Stimulated activated CD4-positive, alpha-beta T cell treated with anti-CD3 and anti-CD28 coated beads, Interleukin-1b, Interleukin-23, amount 100 ng/mL, for 1 hour (primary cell): Measurements from ENCODE around the gene WDSUB1.

Experiments
- DNase-seq, 2 donors: peaks; one replicate each; pipeline ENCODE4 v3.0.0-alpha.2; 2020; ENCODE audit warnings: low read depth in 2 of 2

The WDSUB1 gene

DNA sequence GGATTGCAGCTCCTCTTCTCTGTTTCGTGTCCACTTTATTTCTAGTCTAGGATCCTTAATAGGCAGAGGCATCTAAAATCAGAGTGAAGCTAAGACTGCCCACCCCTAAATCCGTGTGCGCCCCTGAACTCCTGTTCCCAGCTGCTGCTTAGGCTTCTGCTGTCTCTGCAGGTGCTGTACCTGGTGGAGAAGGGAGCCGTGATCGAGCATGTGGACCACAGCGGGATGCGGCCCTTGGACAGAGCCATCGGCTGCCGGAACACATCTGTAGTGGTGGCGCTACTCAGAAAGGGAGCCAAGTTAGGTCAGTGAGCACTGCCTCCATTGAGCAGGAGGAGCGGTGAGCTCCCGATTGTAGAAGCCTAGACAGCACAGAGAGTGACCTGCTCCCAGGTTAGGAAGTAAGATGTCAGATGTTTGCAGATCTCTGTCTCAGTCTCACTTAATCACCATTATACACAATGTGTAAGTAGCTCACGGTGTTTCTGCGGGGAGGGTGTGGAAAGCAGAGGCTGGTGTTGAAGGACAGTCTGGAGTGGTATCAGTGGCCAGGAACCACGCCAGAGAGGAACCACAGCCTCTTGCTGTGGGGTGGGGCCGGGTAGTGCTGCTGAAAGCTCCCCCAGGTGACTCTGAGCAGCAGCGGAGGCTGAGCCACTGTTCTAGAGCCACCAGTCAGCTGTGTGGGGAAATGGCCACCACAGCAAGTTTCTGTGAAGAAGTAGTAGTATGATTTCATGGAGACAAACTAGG is 62.3 kb downstream of the WDSUB1 start:
- DNase-seq = no peak

DNA sequence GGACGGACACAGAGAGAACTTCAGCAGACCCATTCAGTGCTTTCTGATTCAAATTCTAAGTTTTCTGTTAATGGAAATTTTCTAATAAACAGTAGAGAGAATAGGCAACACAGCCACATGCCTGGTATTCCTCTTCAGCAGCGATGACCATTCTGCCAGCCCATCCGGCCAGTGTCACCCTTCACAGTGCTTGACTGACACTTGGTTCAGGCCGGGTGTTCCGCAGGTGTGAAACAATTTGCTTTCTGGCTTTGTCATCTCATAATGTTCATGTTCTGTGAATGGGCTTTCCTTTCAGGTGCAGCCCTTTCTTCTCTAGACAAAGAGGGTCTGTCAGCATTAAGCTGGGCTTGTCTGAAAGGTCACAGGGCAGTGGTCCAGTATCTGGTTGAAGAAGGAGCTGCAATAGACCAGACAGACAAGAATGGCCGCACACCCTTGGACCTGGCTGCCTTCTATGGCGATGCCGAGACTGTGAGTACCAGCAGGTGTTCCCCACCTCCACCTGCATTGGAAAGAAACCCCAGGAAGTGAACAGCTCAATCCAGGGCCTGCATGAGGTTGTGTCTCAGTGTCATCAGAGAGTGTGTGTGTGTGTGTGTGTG is 67.0 kb downstream of the WDSUB1 start:
- DNase-seq = no peak

DNA sequence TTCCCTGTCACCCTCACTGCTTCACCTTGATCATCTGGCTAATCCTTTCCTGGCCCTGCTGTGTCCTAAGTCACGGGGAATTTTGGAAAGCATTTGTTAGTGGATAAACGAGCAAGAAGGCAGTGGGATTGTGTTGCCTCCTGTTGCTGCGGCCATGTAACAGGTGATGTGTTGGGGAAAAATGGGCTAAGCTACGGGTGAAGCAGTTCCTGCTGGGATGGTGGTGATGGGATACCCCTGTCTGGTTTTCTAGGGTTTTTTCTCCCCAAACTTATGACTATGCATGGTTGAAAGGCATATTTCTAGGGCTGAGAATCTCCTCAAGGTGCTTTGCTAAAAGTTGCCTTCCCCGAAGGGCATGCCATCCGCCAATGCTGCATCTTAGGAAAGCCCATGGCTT is 68.1 kb downstream of the WDSUB1 start:
- DNase-seq = no peak

DNA sequence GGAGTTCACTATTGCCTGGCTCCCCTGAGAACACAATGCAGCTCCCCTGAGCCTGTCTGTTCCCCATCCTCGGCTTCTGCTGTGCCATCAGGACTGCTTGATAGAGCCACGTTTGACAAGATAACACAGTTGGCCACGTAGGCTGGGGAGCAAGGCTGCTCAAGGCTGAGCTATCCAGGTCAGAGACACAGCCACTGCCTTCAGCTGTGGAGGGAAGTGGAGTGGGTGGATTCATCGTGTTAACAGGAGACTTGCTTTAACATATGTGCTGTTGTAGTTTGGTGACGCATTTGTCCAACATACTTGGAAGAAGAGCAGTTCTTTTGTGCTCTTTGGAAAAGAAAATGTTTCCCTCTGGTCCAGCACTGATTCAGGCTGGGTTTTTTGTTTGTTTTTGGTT is 68.8 kb downstream of the WDSUB1 start:
- no peak for DNase-seq

DNA sequence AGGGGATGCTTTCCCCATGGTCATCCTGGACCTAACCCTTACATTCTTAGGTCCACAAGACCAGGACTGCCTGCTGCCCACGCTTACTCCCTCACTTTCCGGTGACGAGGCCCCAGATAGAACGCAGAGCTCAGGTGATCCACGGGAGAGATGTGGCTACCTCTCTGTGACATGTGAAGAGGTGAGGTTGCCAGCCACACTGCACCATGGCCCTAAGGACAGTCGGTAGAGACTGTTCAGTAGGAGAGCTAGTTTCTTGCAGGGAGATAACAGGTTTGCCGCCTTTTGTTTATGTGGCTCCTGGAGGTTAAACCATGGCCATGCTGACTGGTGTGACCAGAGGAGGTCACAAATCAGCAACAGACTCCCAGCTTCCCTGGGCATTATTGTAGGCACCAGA is 71.4 kb downstream of the WDSUB1 start:
- no peak for DNase-seq

DNA sequence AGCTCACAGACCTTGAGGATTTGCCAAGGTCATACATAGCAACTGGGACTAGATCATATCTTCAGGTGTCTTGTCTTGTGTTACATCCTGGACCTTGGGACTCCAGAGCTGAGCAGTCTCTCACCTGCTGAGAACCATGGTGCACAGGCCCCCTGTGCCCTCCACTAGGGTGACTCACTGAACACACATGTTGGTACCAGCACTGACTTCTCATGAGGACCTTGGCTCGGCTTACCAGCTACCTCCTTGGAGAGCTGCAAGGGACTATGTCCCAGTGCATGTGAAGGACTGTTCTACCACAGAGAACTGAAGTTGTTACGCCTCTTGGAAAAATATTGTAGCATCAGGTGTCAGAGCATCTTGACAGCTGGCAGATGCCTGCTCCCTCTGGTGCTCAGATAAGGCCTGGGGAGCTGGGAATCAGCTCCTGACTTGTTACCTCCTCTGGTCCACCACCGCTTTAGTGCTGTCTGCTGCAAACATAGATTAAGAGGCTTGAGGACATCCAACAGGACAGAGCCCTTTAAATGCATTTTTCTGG is 72.1 kb downstream of the WDSUB1 start:
- no peak for DNase-seq

DNA sequence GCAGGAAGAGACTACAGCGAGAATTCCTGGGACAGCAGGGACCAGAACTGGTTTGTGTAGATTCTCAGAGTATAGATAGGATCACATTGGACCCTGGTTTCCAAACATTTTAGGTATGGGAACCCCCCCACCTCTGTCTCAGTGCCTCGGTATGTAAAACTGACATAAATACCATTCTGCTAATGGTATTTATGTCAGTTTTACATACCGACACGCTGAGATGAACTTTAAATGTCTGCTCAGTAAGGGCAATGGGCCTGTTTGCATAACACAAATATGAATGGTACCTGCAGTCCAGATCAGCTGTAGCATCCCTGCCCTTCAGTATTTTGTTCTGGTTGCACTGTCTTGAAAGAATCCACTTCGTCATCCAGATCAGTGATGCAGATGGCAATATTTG is 73.2 kb downstream of the WDSUB1 start:
- no peak for DNase-seq

DNA sequence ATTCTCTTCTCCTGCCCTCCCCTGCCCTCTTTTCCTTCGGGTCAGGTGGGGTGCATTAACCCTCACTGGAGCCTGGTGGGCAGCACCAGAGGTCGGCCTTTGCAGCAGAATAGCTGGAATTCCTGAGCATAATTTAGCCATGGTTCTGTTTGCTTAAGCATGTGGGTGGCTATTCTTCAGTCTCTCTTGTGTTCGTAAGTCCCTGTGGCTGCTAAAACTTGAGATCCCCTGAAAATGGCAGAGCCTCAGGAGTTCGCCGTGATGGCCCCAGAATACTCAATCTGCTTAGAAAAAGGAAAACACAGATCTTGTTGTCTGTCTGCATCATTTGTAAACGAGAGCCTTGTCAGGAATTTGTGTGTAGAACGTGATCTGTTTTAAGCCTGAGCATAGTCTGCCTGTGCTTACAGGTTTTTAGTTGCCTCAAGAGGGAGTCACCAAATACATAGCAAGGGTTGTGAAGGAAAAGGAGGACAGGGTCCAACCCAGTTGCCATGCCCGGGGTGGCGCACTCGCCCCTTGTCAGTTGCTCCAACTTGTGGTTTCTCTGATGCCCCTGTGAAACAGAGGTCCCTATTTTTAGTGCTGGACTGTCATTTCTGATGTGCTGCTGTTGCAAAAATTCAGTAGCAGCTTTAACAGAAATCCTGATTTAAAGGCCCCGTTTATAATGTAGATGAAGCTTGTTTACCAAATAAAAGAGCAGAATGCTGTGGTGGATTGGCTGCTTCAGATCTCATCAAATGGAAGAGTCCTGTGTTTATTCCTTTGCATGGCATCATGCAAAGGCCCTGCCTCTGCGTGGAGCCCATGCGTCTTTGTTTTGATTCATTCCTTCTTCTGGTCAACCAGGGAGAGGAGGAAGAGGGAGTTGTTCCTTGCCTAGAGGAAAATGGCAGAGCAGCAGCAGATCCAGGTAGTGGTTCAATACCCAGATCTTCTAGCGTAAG is 74.8 kb downstream of the WDSUB1 start:
- no peak for DNase-seq

DNA sequence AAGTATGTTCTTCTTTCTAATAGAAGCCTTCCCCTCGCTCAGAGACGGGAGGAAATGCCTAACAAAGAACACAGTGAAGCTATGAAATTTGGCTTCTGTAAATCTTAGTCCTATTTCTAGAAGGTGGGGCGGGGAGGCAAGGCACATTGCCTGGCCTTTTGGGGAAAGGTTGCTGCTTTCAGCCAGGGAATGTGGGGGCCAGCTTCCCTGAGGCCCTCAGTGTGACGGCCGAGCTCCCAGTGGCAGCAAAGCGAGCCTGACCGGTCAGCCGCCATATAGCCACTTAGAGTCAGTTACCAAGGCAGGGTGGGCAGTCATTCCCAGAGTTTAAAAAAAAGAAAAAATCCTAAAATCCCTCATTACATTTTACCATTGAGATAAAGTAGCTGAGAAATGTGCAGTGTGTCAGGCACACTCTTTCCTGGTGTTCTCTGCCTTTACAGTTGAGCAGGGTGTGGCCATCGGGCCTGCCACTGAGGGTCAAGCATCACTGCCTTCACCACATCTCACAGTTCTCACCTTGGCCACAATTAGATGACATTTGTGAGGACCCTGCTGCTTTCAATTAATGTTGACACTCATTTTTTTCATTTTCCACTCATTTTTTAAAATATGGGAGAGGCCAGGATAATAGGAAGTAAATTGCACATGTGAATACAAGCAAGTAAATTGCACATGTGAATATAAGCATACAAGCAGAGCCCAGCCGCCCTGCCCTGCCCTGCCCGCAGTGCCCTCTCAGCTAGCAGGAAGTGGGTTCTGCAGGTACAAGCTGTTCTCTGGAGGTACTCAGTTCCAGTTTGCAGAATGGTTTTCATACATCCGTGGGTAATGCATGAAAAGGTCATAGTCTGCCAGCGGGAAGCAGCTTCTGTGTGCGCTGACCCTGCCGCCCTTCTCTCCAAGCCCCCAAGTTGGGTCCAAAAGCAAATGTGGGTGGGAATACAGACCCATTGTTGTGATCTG is 76.9 kb downstream of the WDSUB1 start:
- DNase-seq = no peak

DNA sequence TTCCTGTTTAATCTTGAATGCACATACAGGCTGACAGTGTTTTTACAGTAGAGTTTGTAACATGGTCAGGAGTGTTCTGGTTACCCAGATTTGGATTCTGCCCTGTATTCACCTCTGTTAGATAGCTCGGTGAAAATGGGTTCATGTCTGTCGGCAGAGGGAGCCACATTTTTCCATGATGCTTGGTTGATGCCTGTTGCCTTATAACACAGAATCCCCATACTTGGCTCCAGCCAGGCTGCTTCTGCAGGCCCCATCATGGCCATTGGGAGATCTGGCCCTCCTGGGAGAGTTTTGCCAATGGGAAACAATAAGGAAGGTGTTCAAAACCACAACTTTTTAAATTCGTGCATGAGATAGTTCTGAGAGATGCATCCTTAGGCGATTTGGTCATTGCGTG is 78.1 kb downstream of the WDSUB1 start:
- DNase-seq = no peak

DNA sequence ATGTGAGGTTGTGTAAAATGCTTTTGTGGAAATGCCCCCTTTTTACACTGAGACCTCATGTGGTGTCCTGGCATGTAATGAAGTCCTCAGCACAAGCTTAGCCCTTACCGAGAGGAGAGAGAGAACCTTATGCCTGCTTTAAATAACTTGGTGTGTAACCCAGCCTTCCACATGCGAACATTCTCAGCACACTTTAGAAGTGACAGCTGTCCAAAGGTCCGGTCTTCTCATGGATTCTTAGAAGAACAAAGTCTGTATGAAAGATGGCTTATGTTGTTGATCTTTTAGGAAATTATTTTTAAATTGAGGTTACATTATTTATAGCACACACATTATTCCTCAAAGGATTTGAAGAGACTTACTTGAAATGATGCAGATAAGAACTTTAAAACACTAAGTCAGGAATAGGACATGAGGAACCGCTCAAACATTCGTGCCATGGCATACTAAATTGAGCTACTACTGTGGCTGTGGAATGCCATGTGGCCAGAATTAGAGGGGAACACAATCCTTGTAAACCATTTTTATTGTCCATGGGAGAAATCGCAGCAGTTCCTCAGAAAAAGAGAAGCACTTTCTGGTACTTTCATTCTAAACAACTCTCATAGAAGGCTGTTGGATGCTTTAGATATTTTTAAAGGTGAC is 79.6 kb downstream of the WDSUB1 start:
- DNase-seq = no peak

DNA sequence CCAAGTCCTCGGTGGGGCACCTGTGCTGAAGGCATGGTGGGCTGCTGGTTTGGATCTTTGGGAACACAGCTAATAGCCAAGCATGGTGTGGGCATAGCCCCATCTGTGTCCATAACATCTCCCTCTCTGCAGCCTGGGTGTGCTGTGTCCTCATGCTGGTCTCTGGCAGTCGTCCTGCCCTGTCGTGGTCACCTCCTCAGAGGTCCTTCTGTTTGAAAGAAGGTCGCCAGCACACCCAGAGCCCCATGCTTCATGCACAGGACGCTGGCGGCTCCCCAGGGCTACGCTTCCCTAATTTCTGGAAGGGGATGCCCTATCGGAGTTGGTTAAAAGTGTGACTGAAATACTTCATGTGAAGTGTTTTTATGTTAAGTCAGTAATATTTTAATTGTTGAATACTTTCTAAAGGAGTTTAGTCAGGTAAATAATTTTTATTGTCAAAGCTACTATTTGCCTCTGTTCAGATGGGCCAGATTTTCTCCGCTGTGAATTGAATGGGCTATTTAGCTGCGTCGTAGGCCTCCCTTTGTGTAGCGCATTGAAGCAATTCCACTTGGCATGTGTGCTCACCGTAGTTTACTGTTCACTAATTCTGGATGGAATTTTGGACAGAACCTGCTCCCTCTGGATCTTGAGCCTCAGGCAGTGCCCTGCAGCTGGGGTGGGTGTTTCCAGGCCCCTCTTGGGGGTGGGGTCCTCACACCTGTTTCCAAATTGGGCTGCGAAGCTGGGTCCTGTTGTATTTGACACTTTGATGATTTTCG is 81.9 kb downstream of the WDSUB1 start:
- no peak for DNase-seq

DNA sequence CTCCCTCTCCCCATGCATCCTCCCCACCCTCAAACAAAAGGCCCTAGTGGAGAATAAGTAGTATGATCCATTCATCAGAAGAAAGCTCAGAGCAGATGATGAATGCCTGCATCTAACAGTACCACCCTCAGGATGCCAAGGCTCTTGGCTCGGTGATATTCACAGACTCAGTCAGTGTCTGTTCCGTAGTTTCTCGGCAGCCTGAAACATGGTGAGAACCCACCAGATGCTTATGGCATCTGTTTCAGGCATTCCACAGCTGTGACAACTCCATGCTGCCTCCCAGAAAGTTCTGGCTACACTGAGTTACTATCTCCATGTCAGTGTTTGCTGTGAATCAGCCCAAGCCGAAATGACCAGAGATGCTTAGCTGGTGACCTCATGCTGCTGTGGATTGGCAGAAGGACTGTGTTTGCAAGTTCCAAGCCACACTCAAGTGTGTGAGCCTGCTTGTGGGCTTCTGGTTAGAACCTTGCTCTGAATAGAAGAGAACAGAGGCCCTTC is 83.9 kb downstream of the WDSUB1 start:
- no peak for DNase-seq

DNA sequence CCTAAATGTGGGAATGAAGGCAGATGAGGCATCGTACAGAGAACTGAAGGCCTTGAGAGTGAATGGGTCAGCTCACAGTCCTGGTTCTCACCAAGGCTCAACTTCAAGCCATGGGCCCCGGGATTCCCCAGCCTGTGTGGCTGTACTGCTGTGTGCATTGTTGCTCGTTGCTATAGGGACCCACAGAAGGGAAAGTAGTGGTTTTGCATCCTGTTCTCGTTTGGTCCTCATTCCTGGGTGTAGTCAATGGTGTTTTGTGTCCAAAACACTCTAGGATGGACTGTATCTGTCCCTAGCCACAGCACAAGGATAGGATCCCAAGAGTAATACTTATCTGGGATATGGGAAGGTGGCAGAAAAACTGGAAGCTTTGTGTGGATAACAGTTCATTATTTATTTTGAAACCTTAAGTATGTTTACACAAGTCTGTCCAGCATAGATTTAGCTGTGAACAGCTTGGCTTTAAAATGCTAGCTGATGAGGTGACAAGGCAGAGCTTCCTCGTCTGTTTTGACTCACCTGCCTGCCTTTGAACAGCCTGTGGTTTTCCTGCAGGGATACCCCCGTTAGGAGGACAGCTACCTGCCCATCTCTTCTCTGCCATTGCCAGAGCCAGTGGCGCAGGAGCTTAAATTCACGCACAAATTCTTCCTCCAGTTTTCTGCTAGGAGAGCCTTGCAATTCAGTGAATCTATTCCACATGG is 85.0 kb downstream of the WDSUB1 start:
- DNase-seq = no peak

DNA sequence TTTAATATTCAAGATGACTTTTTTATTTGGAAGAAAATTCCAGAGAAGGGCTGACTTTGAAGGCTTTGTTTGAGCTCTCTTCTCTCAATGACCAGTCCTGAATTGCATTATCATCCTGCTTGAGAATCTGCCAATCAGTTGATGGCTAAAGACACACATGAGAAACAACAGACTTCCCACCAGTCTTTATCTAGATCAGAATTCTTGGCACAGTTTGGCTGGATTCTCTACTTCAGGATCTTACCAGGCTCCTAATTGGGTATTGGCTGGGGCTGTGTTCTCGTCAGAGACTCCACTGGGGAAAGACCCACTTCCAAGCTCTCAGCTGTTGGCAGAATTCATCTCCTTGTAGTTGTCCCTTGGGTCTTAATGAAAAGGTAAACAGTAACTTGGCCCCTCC is 86.0 kb downstream of the WDSUB1 start:
- DNase-seq = no peak

DNA sequence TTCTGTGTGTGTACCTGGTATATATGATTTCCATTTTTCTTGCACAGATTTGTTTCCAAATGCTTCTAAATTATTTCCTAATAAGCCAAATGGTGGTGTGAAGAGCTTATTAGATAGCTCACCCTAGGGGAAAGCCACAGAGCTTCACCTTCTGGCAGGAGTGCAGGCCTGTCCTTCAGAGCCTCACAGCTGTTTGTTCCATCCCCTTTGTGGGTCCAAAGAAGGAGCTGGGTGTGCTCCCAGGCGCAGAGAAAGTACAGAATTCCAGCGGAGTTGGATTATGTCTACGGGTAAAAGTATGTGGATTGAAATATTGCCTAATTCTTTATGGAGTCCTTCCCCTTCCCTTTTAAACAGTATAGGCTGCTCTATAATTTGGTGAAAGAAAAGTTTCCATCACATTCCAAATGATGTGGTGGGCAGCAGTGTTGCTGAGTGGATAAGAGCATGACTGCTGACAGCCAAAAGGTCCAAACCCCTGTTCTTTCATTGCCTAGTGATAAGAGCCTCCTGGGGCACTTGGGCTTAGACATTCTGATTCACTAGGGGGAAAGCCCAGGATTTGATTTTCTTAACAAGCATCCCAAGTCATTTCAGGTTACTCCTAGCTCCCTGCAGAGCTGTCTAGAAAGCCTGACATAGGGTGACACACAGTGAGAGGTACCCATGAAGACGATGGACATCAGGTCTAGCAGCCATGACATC is 86.6 kb downstream of the WDSUB1 start:
- DNase-seq = no peak

DNA sequence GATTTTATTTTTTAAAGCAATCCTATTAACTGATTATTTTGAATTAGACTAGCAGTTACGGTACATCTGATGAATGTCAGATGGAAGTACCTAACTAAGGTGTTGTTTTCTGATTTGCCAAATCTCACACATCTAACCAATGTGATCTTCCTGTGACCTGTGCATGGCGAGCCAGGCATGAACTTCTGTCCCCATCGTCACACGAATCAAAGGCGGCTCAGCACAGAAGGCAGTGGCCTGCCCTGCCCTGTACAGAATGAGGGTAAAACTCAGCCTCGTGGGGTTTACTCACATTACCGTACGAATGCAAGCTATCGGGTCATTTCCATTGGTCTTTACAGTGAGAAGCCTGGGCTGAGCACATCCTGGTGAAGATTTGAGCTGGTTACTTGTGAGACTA is 87.3 kb downstream of the WDSUB1 start:
- DNase-seq = no peak

DNA sequence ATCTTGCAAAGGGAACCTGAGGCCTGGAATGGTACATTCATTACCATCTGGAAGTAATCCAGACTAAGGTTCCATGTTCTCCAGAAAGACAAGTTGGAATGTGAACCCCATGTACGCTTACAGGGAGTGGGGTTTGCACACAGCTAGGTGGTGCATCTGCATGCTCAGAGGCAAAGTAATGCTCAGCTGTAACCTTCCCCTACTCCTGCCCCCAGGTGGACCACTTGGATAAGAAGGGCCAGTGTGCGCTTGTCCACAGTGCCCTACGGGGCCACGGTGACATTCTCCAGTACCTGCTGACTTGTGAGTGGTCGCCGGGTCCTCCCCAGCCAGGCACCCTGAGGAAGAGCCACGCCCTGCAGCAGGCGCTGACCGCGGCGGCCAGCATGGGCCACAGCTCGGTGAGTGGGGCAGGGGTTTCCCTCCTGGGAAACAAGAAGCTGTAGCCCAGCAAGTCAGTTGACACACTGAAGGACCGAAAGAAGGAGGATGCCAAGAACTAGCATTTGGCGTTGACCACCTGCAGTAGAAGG is 90.0 kb downstream of the WDSUB1 start:
- DNase-seq = no peak
